Neutrophil (primary cell): Measurements from ENCODE around the gene WWP2.

Source experiments
- H3K27ac ChIP-seq: fragments of 200-600 bp; sonication (generic); 2 replicates; pipeline ENCODE4 v1.5.1; 2016; ENCODE audit warnings: mild to moderate bottlenecking, moderate library complexity
- H3K27me3 ChIP-seq: fragments of 200-600 bp; sonication (generic); 2 replicates; pipeline ENCODE4 v1.6.0; 2016; ENCODE audit warnings: mild to moderate bottlenecking
- H3K36me3 ChIP-seq: fragments of 200-600 bp; sonication (generic); 2 replicates; pipeline ENCODE4 v1.5.1; 2017
- H3K4me1 ChIP-seq, 2 experiments: fragments of 200-600 bp in 1 of 2; sonication (generic) in 1 of 2; 1 replicate in 1 of 2; 2 replicates in 1 of 2; pipeline versions ENCODE4 v1.5.1 to v1.6.1; 2013 to 2016; ENCODE audit warnings: low read depth in 1 of 2, low read length in 1 of 2, mild to moderate bottlenecking in 1 of 2, moderate library complexity in 1 of 2; ENCODE audit not compliant: control insufficient read depth in 1 of 2, insufficient read depth in 1 of 2
- H3K4me3 ChIP-seq, 2 experiments: fragments of 200-600 bp in 1 of 2; sonication (generic) in 1 of 2; 1 replicate in 1 of 2; 2 replicates in 1 of 2; pipeline ENCODE4 v1.5.1; 2013 to 2016; ENCODE audit warnings: low read depth in 1 of 2, low read length in 1 of 2, mild to moderate bottlenecking in 1 of 2, moderate library complexity in 1 of 2
- H3K9me3 ChIP-seq: fragments of 200-600 bp; sonication (generic); 2 replicates; pipeline ENCODE4 v1.5.1; 2016
- CTCF ChIP-seq: fragments of 200-600 bp; sonication (generic); IDR thresholded peaks from 2 replicates; pipeline ENCODE4 v1.5.1; 2016; ENCODE audit warnings: antibody characterized with exemption

Gene WWP2

GRCh38 chr16:69922200-69922599 lies 160.1 kb downstream of the WWP2 start:
- Histone ChIP-seq H3K36me3 (peaks cover 97% of the 10 kb centered on the region), H3K4me3 (no peak overlapping the region), H3K27ac (no peak overlapping the region), H3K9me3 (no peaks in the 10 kb centered on the region), H3K4me1 (no peaks in the 10 kb centered on the region), H3K27me3 (no peaks in the 10 kb centered on the region)
- no peak for TF ChIP-seq CTCF

- no peak overlapping the region for H3K27ac ChIP-seq
- H3K36me3 ChIP-seq, result peaks cover 96% of the 10 kb centered on the region
- TF ChIP-seq CTCF, result no peak
- H3K27me3 ChIP-seq, result no peaks in the 10 kb centered on the region
- no peaks in the 10 kb centered on the region for H3K9me3 ChIP-seq
- H3K4me3 ChIP-seq, result no peak overlapping the region
- H3K4me1 ChIP-seq, result no peaks in the 10 kb centered on the region
These were observed 162.1 kb downstream of the WWP2 start for GRCh38 chr16:69924041-69924775.

GRCh38 chr16:69924777-69925191 lies 162.7 kb downstream of the WWP2 start:
- no peaks in the 10 kb centered on the region for H3K27me3 ChIP-seq
- no peak for TF ChIP-seq CTCF
- no peak overlapping the region for H3K27ac ChIP-seq
- H3K4me1 ChIP-seq, result no peaks in the 10 kb centered on the region
- no peaks in the 10 kb centered on the region for H3K9me3 ChIP-seq
- no peak overlapping the region for H3K4me3 ChIP-seq
- peaks cover 98% of the 10 kb centered on the region for H3K36me3 ChIP-seq

- H3K4me1 ChIP-seq, result no peaks in the 10 kb centered on the region
- no peaks in the 10 kb centered on the region for H3K27me3 ChIP-seq
- no peaks in the 10 kb centered on the region for H3K9me3 ChIP-seq
- peaks cover 98% of the 10 kb centered on the region for H3K36me3 ChIP-seq
- no peak overlapping the region for H3K27ac ChIP-seq
- H3K4me3 ChIP-seq, result no peak overlapping the region
- TF ChIP-seq CTCF, result no peak
These were observed 163.2 kb downstream of the WWP2 start for GRCh38 chr16:69925311-69925710.

- H3K36me3 ChIP-seq, result peaks cover 98% of the 10 kb centered on the region
- TF ChIP-seq CTCF, result no peak
- no peaks in the 10 kb centered on the region for H3K4me1 ChIP-seq
- no peaks in the 10 kb centered on the region for H3K9me3 ChIP-seq
- no peaks in the 10 kb centered on the region for H3K27me3 ChIP-seq
- H3K4me3 ChIP-seq, result no peak overlapping the region
- H3K27ac ChIP-seq, result no peak overlapping the region
These were observed 164.1 kb downstream of the WWP2 start for GRCh38 chr16:69926241-69926640.
